H4 (cell line): Measurements from ENCODE around the gene HSD11B2. TPM values are rescaled to one million over a fixed set of nuclear protein-coding genes. Genes with fewer than 3 reads are reported as not detected.

ENCODE experiments used
- DNase-seq: peaks from one replicate; pipeline ENCODE4 v3.0.0-alpha.2; 2015; ENCODE audit warnings: low spot score
- total RNA-seq: library from RNA; depleted of rRNA; stranded (reverse); fragments of >200 nt; shearing (Covaris generic); gene quantifications from 2 replicates; pipeline ENCODE4 v1.2.3, GENCODE V29; 2014

The HSD11B2 gene
- total RNA-seq, 1 experiment from 2014 or later: 0.10 TPM

DNA sequence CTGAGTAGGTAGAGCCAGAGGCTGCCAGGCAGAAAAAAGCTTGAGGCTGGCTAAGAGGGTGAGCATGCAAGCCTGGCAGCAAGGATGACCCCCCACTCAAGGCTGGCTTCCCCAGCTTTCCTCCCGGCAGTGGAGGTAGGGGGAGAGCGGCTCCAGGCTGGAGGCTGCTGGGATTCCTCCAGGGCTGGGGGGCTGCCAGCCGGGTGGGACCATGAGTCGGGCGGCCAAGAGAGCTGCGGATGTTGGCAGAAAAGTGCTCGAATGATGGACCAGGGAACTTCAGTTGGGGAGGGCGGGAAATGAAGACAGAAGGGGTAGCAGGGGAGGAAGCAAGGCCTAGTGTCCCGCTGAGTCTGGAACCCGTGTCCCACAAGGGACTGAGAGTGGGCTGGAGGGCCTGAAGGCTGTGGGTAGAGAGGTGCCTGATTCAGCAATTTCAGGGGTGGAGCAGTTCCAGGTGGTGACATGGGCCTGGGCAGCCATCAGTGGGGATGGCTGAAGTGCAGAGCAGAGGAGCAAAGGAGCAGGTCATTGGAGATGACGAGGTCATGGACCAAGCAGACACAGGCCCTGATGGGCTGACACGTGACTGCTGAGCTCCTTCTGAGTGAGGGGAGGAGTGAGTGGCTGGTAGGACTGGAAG is 20.3 kb downstream of the HSD11B2 start:
- DNase-seq: no peak

DNA sequence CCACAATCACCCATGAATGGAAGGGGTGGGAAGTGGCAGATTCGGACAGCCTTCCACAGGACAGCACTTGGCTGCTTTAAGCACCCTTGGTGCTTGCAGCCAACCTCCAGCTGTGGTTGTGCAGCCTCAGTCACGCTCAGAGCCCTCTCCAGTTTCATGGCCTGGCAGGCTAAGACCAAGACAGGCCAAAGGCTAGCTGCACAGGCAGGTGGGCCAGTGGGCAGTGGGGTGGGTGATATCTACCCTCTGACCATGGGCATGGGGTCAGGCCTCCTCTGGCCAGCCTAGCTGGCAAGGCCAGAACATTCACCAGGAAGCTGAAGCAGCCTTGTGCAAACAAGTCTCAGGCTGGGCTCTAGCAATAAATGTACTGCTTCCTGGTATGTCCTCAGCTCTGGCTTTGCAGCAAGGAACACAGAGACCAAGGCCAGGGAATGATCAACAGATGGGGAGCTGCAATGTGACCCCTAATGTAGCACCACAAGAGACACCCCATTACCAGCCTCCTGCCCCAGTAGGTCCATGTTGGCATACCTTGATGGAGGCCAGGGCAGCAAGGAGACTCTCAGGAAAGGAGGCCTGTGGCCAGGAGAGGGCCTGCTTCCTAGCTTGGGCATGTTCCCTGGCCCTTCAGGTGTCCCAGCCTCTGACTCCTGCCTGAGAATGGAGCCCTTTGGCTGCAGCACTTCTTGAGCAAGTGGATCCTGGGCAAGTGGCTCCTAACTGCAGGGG is 20.9 kb downstream of the HSD11B2 start:
- DNase-seq: no peak

DNA sequence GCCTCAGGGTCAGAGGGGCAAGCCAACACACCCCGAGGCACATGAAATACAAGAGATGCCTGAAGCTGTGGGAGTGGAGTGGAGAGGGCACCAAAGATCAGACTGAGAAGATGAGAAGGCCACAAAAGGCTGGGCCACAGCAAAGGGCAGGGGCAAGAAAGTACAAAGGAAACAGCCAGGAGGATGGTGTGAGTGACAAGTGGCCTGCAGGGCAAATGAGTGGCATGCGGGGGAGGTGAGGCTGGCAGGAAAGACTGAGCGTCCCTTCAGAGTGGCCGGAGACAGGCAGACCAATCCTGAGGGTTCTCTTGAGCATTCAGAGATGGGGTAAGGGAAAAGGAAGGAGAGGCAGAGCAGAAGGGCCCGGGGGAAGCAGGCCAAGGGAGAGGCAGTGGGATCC is 23.2 kb downstream of the HSD11B2 start:
- no peak for DNase-seq

DNA sequence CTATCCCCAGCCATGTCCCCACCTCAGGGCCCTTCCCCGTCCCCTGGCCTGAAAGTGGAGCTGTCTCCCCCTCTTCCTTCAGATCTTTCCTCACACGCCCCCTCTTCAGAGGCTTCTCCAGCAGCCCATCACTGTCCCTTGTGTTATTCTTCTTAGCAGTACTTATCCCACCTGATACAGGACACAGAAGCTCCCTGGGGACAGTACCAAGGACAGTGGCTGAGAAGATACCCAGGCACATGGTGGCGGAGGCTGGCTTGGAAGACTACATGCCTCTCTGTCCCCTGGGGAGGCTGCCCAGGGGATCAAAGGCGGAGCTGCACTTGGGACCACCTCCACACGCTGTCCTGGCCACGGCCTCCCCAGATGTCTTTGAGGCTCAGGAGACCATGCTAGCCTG is 23.9 kb downstream of the HSD11B2 start:
- no peak for DNase-seq

DNA sequence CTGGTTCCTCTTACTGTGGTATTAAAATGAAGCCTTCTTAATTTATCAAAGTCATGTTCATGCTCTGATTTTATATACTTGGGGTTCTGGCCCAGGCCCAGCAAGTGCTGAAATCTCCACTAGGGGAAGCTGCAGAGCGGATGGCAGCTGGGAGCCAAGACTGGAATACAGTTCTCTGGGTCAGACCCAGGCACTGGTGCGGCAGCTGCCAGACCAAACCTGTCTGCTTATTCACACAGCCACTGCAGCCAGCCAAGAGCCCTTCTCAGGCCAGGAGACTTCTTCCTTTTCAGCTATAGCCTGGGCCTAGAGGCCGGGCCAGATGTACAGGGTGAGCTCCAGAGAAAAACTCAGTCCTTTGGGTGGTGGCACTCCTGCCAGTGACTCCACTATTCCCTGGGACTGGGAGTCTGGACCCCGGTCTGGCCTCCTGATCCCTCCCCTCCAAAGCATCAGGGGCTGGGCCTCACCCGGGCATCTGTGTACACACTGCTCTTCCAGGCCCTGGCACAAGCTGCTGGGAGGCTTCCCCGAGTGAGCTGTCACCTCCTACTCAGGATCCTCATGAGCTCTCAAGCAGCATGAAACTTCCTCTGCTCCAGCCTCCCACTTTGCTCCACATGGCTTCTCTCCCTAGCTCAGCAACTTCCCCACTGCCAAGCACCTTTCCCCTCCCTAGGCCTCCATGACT is 25.6 kb downstream of the HSD11B2 start:
- no peak for DNase-seq

DNA sequence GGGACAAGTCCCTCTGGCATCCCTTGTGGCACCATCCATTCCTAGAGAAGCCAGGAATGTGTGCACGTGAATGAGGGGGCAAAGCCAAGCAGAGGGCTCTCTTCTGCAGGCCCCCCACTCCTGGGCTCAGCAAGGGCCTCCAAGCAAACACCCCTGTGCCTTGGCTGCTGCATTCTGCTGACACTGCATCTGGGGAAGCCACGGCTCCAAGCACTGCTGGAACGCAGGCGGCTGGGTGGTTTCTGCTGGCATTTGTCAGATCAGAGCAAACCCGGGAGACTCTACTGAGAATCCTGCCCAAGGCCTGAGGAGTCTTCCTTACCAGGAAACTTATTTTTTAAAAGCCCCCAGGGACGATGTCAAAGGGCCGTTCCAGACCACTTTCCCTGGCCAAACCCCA is 26.7 kb downstream of the HSD11B2 start:
- DNase-seq: no peak

DNA sequence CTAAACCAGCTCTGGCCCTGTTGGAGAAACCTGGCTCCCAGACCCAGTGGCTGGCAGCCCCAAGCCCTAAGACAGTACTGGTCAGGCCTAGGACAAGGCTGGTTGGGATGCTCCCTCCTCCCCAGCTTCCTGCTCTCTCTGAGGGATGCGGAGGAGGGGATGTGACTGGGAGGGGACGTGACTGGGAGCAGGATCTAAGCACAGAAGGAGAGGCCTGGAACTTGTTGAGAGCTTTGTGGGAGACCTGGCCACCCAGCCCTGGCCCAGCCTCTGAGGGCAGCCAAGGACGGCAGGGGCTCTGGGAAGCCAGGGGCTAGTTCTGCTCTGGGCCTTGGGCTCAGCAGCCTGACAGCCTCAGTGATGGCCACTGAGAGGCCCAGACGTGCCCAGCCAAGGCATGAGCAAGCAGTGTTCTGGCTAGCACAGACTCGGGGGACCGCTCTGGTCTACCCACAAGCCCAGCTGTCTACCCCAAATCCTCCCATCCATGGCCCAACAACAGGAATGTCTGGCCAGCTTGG is 27.3 kb downstream of the HSD11B2 start:
- DNase-seq: no peak

DNA sequence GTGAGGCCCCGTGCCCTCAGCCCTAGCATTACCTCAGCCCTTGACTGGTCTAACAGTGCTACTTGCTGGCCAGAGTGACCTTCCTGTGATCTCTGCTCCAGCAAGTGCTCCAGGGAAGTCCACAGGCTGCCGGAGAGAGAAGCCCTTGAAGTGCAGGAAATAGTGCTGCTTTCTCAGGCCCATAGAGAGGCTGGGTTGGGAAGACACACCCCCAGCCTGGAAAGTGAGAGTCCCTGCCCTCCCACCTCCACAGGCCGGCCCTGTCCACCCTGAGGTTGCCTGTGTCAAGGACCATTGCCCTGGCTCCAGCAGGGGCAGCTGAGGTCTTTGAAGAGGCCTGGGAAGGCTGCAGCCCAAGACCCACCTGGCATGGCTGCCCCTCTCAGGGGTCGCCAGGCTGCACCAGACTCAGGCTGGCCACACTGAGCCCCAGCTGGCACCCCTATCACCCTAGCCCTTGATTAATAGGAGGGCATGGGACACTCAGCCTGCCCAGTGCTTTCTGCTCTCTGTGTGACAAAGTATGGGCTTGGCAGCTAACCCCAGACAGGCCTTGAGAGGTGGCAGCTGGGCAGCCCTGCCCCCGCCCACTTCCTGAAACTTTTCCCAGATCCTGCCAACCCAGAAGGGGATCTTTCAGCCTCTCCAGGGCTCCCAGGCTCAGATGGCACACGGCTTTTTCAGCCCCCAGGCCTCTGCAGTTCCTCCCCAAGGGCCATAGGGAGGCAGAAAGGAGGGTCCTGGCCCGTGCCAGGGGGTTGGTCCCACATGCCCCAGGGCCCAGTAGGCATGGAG is 28.3 kb downstream of the HSD11B2 start:
- peak; percentile 37 for DNase-seq

DNA sequence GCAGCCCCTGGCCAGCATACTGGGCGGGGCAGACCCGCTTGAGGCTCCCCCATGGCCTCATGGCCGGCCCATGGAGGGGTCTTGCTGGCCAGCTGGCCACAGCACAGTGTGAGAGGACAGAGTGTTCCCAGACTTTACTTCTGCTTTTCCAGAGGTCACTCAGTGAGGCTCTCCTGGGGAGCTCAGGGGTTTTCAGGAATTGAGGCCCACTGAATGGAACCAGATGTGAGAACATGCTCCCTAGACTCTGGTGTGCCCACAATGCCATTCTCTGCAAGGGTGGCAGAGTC is 28.9 kb downstream of the HSD11B2 start:
- no peak for DNase-seq

DNA sequence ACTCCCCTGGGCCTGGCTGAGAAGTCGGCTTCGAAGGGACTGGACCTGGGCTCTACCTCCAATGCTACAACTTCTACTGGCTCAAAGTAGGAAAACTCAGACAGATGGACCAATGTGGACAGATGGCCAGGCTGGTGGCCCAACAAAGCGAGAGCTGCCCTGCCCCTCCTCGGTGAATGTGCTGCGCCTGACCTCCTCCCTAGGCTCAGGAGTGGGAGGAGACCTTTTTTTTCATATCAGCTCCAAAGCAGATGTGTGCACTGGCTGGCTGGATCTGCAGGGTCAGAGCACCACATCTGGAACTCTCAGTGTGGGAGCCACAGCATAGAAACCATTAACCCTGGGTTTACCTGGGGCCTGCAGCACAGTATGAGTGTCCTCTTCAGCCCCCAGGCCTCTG is 29.2 kb downstream of the HSD11B2 start:
- no peak for DNase-seq

DNA sequence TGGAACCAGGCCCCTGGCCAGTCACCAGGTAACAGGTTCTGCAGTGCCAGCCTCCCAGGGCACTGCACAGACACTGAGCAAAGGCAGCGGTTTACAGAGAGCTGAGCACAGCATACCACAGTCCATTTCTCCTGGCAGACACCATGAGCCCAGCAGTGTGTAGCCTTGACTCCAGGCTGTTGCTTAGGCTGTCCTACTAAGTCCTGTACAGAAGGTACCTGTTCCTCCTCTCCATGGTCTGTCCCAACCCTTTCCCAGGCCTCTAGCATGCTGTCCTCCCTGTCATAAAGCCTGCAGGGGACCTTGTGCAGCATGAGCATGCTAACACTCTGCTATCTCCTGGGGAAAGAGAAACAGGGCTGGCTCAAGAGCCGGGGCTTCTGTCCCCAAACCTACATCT is 30.0 kb downstream of the HSD11B2 start:
- DNase-seq: no peak

DNA sequence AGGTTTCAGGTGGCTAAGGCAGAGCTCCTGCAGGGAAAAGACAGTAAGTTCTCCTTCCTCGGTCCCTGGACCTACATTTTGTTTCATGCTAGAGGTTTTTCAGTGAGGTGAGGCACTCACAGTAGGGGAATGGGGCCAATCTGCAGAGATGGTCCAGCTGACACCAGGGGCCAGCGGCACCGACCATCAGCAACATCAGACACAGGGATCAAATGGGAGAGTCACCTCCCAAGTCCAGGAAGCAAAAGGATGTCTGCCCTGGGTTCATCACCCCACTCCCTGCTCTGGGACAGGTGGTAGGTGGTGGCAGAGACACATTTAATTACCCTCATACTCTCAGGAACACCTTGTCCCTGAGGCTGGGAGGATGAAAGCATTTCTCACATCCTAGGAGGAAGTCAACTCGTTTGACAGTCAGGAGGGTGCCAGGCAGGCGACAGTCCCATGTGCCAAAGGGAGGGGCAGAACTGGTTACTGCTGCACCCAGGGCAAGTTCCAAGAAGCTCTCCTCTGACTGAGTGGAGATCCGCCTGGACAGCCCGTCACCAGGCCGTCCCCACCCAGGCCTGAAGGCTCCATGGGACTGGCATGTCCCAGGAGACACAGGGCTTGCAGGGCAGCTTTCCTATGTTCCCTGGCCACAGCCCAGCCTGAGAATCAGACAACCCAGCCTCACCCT is 30.8 kb downstream of the HSD11B2 start:
- DNase-seq: no peak

DNA sequence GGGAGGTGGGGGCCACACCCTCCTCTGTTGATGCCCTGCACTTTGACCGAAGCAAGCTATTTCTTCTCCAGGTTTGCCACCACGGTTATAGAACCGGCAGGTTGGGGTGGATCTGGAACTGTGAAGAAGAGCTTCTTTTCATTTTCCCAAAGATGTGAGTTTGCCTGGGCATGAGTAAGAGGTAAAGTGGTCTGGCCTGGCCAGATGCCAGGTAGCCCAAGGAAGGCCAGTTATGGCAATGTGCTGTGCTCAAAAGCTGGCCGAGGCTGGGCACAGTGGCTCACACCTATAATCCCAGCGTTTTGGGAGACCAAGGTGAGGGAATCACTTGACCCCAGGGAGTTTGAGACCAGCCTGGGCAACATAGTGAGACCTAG is 31.3 kb downstream of the HSD11B2 start:
- DNase-seq: no peak

DNA sequence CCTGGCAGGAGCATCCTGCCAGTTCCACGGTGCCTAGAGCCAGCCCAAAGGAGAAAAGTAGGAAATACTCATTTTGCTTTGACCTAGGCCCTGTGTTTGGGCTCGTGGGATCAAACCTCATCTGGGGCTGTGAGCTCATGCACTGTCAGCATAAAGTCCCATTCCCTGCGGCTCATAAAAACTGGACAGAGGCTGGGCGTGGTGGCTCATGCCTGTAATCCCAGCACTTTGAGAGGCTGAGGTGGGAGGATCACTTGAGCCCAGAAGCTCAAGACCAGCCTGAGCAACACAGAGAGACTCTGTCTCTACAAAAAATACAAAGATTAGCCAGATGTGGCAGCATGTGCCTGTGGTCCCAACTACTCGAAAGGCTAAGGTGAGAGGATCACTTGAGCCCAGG is 32.1 kb downstream of the HSD11B2 start:
- no peak for DNase-seq

DNA sequence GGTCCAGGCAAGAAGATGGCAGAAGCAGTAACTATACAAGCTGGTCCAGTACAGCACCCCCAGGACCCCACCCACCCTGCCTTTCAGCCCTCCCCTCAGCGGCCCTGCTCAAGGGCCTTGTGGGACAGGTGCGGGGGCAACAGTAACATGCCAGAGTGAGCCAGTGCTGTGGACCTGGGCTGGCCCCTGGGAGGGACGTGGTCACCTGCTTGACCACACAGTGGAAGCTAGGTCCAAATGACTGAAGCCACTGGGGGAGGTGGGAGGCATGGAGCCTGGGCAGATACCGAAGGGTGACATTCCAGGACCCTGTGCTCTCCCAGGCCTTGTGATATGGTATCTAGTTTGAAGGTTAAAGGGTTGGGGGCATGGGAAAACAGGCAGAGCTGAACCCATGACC is 32.8 kb downstream of the HSD11B2 start:
- DNase-seq: no peak

DNA sequence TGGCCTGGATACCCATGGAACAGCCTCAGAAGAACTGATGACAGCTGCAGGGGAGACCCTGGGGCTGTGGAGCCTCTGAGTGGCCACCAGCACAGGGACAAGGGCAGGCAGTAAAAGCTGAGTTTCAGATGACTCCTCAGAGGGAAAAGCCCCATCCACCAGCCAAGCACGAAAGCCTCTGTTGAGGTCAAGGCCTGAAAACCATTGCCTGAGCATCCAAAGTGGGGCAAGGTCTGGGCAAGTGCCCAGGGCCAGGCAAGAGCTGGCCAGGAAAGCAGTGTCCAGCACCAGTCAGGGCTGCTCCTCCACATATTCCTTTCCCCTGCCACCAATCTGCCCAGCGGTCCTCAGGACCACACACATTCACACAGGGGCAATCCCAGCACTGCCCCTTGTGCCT is 33.6 kb downstream of the HSD11B2 start:
- DNase-seq: no peak

DNA sequence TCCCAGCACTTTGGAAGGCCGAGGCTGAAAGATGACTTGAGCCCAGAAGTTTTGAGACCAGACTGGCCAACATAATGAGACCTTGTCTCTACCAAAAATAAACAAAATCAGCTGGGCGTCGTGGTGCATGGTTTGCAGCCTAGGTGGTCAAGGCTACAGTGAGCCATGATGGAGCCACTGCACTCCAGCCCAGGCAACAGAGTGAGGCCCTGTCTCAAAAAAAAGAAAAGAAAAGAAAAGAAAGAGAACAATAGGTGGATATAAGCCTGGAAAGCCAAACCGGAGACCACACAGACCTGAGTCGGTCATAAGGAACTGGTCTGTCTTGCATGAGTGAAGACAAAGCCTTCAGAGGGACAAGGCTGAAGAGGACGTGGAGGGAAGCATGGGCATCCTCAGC is 35.7 kb downstream of the HSD11B2 start:
- DNase-seq: no peak

DNA sequence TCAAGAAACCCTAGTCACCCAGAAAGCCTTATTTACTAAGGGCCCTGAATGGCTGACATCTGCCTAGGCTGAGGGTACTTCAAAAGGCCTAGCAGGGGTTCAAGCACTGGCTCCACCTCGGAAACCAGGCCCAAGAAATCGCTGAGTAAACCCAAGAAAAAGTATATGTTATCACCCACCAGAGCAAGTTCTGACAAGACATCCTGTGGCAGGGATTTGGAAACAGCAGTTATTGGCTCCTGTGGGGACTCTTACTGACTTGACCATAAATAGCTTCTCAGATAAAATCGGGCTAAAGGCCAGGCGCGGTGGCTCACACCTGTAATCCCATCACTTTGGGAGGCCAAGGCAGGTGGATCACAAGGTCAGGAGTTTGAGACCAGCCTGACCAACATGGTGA is 37.8 kb downstream of the HSD11B2 start:
- DNase-seq: no peak

DNA sequence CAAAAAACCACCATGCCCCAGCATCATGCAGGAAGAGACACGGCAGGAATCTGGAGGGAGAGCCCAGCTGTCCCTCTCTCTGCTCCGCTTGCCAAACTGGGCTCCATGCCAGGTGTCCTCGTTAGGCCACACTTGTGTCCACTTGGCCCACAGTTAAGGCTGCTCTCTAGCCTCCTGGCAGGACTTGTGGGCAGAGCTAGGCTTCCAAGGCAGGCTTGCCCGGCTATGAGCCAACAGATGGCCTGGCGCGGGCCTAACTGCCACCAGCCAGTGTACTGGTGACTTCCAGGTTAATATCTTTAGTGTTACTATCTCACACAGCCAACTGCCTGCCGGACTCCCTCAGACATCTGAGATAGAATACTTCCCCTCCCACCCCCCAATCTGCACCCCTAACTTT is 39.4 kb downstream of the HSD11B2 start:
- DNase-seq: no peak

DNA sequence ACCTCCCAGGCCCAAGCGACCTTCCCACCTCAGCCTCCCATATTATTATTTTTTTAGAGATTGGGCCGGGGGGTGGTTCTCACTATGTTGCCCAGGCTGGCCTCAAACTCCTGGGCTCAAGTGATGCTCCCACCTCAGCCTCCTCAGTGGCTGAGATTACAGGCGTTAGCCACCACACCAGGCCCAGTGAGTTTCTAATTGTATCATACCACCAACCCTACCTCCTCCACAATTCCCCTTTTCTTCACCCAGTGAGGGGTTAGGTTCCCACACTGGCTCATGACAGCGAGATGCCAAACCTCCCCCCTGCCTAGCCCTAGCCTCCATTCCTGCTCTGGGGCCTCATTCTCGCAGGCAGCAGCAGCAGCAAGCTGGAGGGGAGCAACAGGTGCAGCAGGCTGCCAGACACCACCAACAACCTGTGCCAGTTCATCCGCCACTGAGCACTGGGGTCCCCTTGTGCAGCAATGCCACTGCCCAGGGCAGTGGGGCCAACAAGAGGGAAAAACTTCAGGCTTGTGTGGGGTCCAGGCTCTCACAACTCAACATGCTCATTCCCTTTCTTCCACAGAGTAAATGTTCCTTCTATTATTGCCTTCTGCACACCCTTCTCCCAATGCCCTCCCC is 41.0 kb downstream of the HSD11B2 start:
- no peak for DNase-seq
